ENCODE measurements around the gene MEP1A. TPM values are rescaled to one million over a fixed set of nuclear protein-coding genes. Genes with fewer than 3 reads are reported as not detected.

The MEP1A gene
- polyA plus RNA-seq, 3 donors, result 0.26 TPM; not detected in 2

- no peak for DNase-seq (ENCODE audit: extremely low read depth in 1 of 11, low read depth in 9 of 11, low spot score in 4 of 11)
Observed at GRCh38 chr6:46882645-46883044, 89.5 kb downstream of the MEP1A start.

GRCh38 chr6:46888031-46888430 is 94.8 kb downstream of the MEP1A start:
- no peak for DNase-seq (ENCODE audit: extremely low read depth in 1 of 11, low read depth in 9 of 11, low spot score in 4 of 11)

DNA sequence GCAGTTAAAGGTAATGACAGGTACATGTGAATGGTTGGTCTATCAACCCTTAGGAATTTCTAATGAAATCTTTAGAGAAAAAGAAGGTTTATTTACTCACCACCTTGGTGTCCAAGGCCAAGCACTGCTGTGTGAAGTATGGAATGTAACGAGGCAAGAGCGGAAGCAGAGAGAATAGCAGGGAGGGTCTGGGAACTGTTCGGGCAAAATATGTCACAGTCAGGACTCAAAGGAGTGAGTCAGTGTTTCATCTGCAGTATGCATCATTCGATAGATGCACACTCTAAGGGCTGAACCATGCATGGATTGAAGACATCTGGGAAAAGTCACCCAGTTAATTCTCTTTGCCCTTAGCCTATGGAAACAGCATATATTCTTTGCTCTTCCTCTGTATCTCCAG is 95.4 kb downstream of the MEP1A start:
- no peak for DNase-seq (ENCODE audit: extremely low read depth in 1 of 11, low read depth in 9 of 11, low spot score in 4 of 11)

Other genes with a start within 250 kb of the MEP1A start
- gene CYP39A1, start 140.6 kb upstream of the MEP1A start, polyA plus RNA-seq (ENCODE audit: insufficient read length in 3 of 3), result 1 to 10 TPM; 8.0 to 8.6 (median 8.6) TPM
- gene SLC25A27, start 140.4 kb upstream of the MEP1A start, polyA plus RNA-seq (ENCODE audit: insufficient read length in 3 of 3), result 10 to 100 TPM; 32.6 to 72.9 (median 44.8) TPM
- 1 to 10 TPM; 2.1 to 3.6 (median 2.1) TPM for gene TDRD6, start 105.5 kb upstream of the MEP1A start, polyA plus RNA-seq (ENCODE audit: insufficient read length in 3 of 3)
- gene PLA2G7, start 58.0 kb upstream of the MEP1A start, polyA plus RNA-seq (ENCODE audit: insufficient read length in 3 of 3), result 1 to 10 TPM; 2.7 to 3.1 (median 2.8) TPM
- not detected for gene ANKRD66, start 46.5 kb upstream of the MEP1A start, polyA plus RNA-seq (ENCODE audit: insufficient read length in 3 of 3)
- 10 to 100 TPM; 24.9 to 29.3 (median 29.0) TPM for gene ADGRF5, start 128.5 kb downstream of the MEP1A start, polyA plus RNA-seq (ENCODE audit: insufficient read length in 3 of 3)
- gene ADGRF1, start 248.9 kb downstream of the MEP1A start, polyA plus RNA-seq (ENCODE audit: insufficient read length in 3 of 3), result 10 to 100 TPM; 36.5 to 72.0 (median 43.1) TPM

All from renal cortex interstitium (tissue), 11 donors.